K562 (cell line): Measurements from ENCODE around the gene CBY2. TPM values are rescaled to one million over a fixed set of nuclear protein-coding genes. Genes with fewer than 3 reads are reported as not detected.

ENCODE experiments used
- ATAC-seq: fragments of 200-7000 bp; cut with Tn5 transposase; 3 replicates; pipeline ENCODE4 v1.9.1; 2020; ENCODE audit warnings: moderate library complexity
- BruUV-seq: library from RNA; stranded (reverse); fragments of 400-500 nt; replicated peaks from 2 replicates; lab custom pipeline; 2021; lab: Mats Ljungman, UMichigan
- CTCF ChIA-PET: fragments of 300-600 bp; formaldehyde crosslinking; extraction: SDS; loops from one replicate; lab custom pipeline; 2021; ENCODE audit warnings: low intra/inter-chr PET ratio; lab: Yijun Ruan, JAX
- POLR2A ChIA-PET: fragments of 300-600, 350-650 bp; sonication (Branson Sonifier 250); formaldehyde crosslinking; extraction: SDS; loops from one replicate; lab custom pipeline; 2021; ENCODE audit warnings: antibody characterized with exemption, inconsistent platforms; lab: Yijun Ruan, JAX
- DNase-seq, 4 experiments: peaks; one replicate each; pipeline versions ENCODE4 v3.0.0 to v3.0.0-alpha.2; 2011 to 2018; ENCODE audit warnings: low spot score in 3 of 4, mixed read lengths in 3 of 4; ENCODE audit errors: extremely low read depth in 1 of 4
- FAIRE-seq: peaks from 2 replicates; lab custom pipeline; 2011; peaks lifted over from hg19 to GRCh38; lab: Jason Lieb, UNC
- H2AFZ ChIP-seq: 2 replicates; pipeline ENCODE4 v1.6.0; 2011; ENCODE audit warnings: low read depth, low read length, control low read depth, inconsistent platforms
- H3K27ac ChIP-seq: fragments of 200-600 bp; 3 replicates; pipeline ENCODE4 v1.8.0; 2011; ENCODE audit warnings: low read depth, mild to moderate bottlenecking, control low read depth, inconsistent platforms, low read length, moderate library complexity, mixed read lengths; ENCODE audit errors: extremely low read depth
- H3K27me3 ChIP-seq, 2 experiments: fragments of 300-600 bp in 1 of 2; 2 replicates in 1 of 2; 3 replicates in 1 of 2; pipeline versions ENCODE4 v1.6.0 to v1.8.0; 2011; ENCODE audit warnings: inconsistent platforms in 2 of 2, low read length in 2 of 2, mild to moderate bottlenecking in 1 of 2, mixed read lengths in 1 of 2, moderate library complexity in 1 of 2; ENCODE audit not compliant: control insufficient read depth in 2 of 2, insufficient read depth in 2 of 2
- H3K36me3 ChIP-seq: fragments of 300-600 bp; 3 replicates; pipeline ENCODE4 v1.8.0; 2011; ENCODE audit warnings: mild to moderate bottlenecking, low read length, inconsistent platforms; ENCODE audit not compliant: control insufficient read depth, insufficient read depth
- H3K4me1 ChIP-seq, 2 experiments: fragments of 200-600 bp in 1 of 2; replicated peaks in 1 of 2; 2 replicates in 1 of 2; 3 replicates in 1 of 2; pipeline versions ENCODE4 v1.5.1 to v1.8.0; 2011; ENCODE audit warnings: inconsistent platforms in 2 of 2, low read length in 2 of 2, mild to moderate bottlenecking in 1 of 2, mixed read lengths in 1 of 2, moderate library complexity in 1 of 2; ENCODE audit not compliant: control insufficient read depth in 2 of 2, insufficient read depth in 2 of 2
- H3K4me2 ChIP-seq: 2 replicates; pipeline ENCODE4 v1.6.1; 2011; ENCODE audit warnings: low read length, control low read depth, inconsistent platforms, mixed read lengths; ENCODE audit not compliant: insufficient read depth
- H3K4me3 ChIP-seq: fragments of 200-600 bp; sonication (generic), shearing (Covaris generic); 2 replicates; pipeline ENCODE4 v1.5.1; 2016; ENCODE audit warnings: control low read depth, inconsistent platforms
- H3K79me2 ChIP-seq: fragments of 200-600 bp; 3 replicates; pipeline ENCODE4 v1.8.0; 2011; ENCODE audit warnings: low read length, inconsistent platforms; ENCODE audit not compliant: control insufficient read depth, insufficient read depth
- H3K9ac ChIP-seq, 2 experiments: 2 replicates each; pipeline versions ENCODE4 v1.6.0 to v1.6.1; 2011; ENCODE audit warnings: low read depth in 2 of 2, low read length in 2 of 2, control low read depth in 1 of 2, inconsistent platforms in 1 of 2, mild to moderate bottlenecking in 1 of 2, mixed read lengths in 1 of 2; ENCODE audit not compliant: insufficient read depth in 1 of 2
- H3K9me1 ChIP-seq: one replicate; pipeline ENCODE4 v1.6.0; 2011; ENCODE audit warnings: inconsistent platforms, mild to moderate bottlenecking, low read length, moderate library complexity; ENCODE audit not compliant: control insufficient read depth, insufficient read depth
- H3K9me3 ChIP-seq: replicated peaks from 2 replicates; pipeline ENCODE4 v1.5.1; 2011; ENCODE audit warnings: low read depth, low read length, inconsistent platforms; ENCODE audit not compliant: control insufficient read depth, insufficient read depth
- H4K20me1 ChIP-seq: replicated peaks from 2 replicates; pipeline ENCODE4 v1.6.1; 2011; ENCODE audit warnings: low read length, inconsistent platforms, mixed read lengths; ENCODE audit not compliant: control insufficient read depth, insufficient read depth
- BHLHE40 ChIP-seq: IDR thresholded peaks from 2 replicates; pipeline ENCODE4 v1.6.1; 2011; ENCODE audit warnings: low read length, improper control_type of control experiment
- CBFB ChIP-seq: sonication (generic); formaldehyde crosslinking; IDR thresholded peaks from 2 replicates; pipeline ENCODE4 v1.4.0; 2020; ENCODE audit warnings: mild to moderate bottlenecking, missing genetic modification reagents
- COPS2 ChIP-seq: fragments of 450-650 bp; conservative IDR thresholded peaks from 2 replicates; pipeline ENCODE4 v1.6.1; 2016; ENCODE audit warnings: mild to moderate bottlenecking, moderate library complexity
- CXXC5 ChIP-seq: fragments of 250-450 bp; sonication (Bioruptor Pico); IDR thresholded peaks from 2 replicates; pipeline ENCODE4 v1.8.0; 2022; ENCODE audit warnings: inconsistent platforms, mild to moderate bottlenecking, moderate library complexity
- GABPB1 ChIP-seq: sonication (generic); formaldehyde crosslinking; IDR thresholded peaks from 2 replicates; pipeline ENCODE4 v1.8.0; 2022; ENCODE audit warnings: mild to moderate bottlenecking, missing genetic modification reagents
- NR2C1 ChIP-seq, 2 experiments: fragments of 450-650 bp; IDR thresholded peaks; 2 replicates each; pipeline ENCODE4 v1.6.1; 2017; ENCODE audit warnings: mild to moderate bottlenecking in 2 of 2, antibody characterized with exemption in 1 of 2, inconsistent platforms in 1 of 2, missing compliant biosample characterization in 1 of 2, missing genetic modification characterization in 1 of 2
- RAD21 ChIP-seq, 2 experiments: fragments of 250-450 bp in 1 of 2; fragments of 450-650 bp in 1 of 2; sonication (Bioruptor Pico) in 1 of 2; formaldehyde crosslinking in 1 of 2; IDR thresholded peaks in 1 of 2; conservative IDR thresholded peaks in 1 of 2; 2 replicates each; pipeline versions ENCODE4 v1.4.0 to v1.8.0; 2020 to 2022; ENCODE audit warnings: mild to moderate bottlenecking in 2 of 2, moderate library complexity in 1 of 2
- RBFOX2 ChIP-seq: fragments of 200-400 bp; formaldehyde crosslinking; IDR thresholded peaks from 2 replicates; pipeline ENCODE4 v1.6.1; 2017; ENCODE audit warnings: low read depth, mild to moderate bottlenecking, low read length, moderate library complexity
- SLC30A9 ChIP-seq: fragments of 250-450 bp; sonication (Bioruptor Pico); IDR thresholded peaks from 2 replicates; pipeline ENCODE4 v1.8.0; 2022; ENCODE audit warnings: mild to moderate bottlenecking, moderate library complexity
- TAF1 ChIP-seq: IDR thresholded peaks from 2 replicates; pipeline ENCODE4 v1.6.1; 2011; ENCODE audit warnings: mild to moderate bottlenecking, low read length, moderate library complexity; ENCODE audit not compliant: insufficient read depth, control insufficient read depth, severe bottlenecking; ENCODE audit errors: extremely low read depth
- TBP ChIP-seq: optimal IDR thresholded peaks from 2 replicates; pipeline ENCODE3; 2011; ENCODE audit warnings: low read depth, low read length, improper control_type of control experiment
- ZNF561 ChIP-seq: fragments of 450-650 bp; formaldehyde crosslinking; conservative IDR thresholded peaks from 2 replicates; pipeline ENCODE4 v1.4.0; 2020; ENCODE audit warnings: mild to moderate bottlenecking, moderate library complexity
- WGBS: fragments of 100-300 bp; shearing (Covaris generic); methylation state at CpG from one replicate; pipeline ENCODE4 v1.1.6; 2016; ENCODE audit warnings: low coverage, mixed read lengths; ENCODE audit not compliant: insufficient coverage; ENCODE audit errors: missing lambda C conversion rate; 5-methylcytosine and 5-hydroxymethylcytosine counted together
- in situ Hi-C: fragments of 300-500 bp; cut with MboI; formaldehyde crosslinking; loops from 4 replicates; pipeline ENCODE4 v1.15.0; 2018; ENCODE audit warnings: inconsistent platforms, mixed read lengths
- intact Hi-C: fragments of 100-400 bp; cut with micrococcal nuclease; formaldehyde crosslinking; loops from 2 replicates; pipeline ENCODE4 v1.14.2; 2022
- polyA plus RNA-seq, 8 experiments: library from polyadenylated mRNA; depleted of rRNA in 4 of 8; stranded (reverse) in 5 of 8; unstranded in 3 of 8; fragments of >200 nt; fragmentation: Nextera tagmentation in 2 of 8; fragmentation: Illumina TruSeq in 1 of 8; extraction: Ambion mirVana in 2 of 8; extraction: Trizol in 1 of 8; gene quantifications; 2 replicates each; pipeline versions ENCODE4 v1.2.1 to v1.2.3, GENCODE V29; 2011 to 2014; ENCODE audit warnings: inconsistent platforms in 1 of 8, missing spikeins in 1 of 8
- total RNA-seq, 7 experiments: library from RNA; depleted of rRNA in 6 of 7; stranded (reverse); fragments of >200 nt in 6 of 7; fragmentation: Illumina TruSeq in 2 of 7; extraction: Trizol in 2 of 7; gene quantifications; 2 replicates each; pipeline versions ENCODE4 v1.2.1 to v1.2.3, GENCODE V29; 2011 to 2021; ENCODE audit warnings: low replicate concordance in 1 of 7
- TF ChIP-seq, protein P1 (sequence below): fragments of 250-450 bp; sonication (Bioruptor Pico); IDR thresholded peaks from 2 replicates; pipeline ENCODE4 v1.4.0; 2020; ENCODE audit warnings: mild to moderate bottlenecking, moderate library complexity, borderline replicate concordance
- TF ChIP-seq, protein P2 (sequence below): fragments of 250-450 bp; sonication (Bioruptor Pico); IDR thresholded peaks from 2 replicates; pipeline ENCODE4 v1.5.0; 2020; ENCODE audit warnings: mild to moderate bottlenecking, borderline replicate concordance

CBY2 gene
- total and polyA plus RNA-seq, 9 of the 15 experiments (the other 6 are each of a cell fraction or from before 2014, with no cell fraction given): 0.09 TPM; not detected in 8

DNA sequence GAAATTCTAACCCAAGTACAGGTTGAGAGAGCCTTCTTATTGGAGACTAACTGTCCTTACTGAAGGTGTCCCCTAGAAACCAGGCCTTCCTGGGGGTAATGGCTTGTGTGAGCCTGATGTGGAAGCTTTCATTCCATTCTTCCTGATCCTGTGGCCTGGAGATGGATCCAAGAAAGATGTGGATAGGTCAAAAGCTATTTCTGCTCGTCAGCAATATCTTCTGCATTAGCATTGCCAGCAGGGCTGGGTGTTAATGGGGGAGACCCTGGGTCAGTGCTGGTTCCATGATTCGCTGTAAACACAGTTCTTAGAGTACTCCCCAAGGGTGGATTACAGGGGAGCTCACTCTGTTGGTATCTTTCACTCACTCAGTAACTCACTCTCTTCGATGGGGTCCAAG, 42.9 kb downstream of the CBY2 start:
- 0% methylated on average over 3 of the region's 3 CpGs for WGBS
- no peaks in the 10 kb centered on the region for H3K4me1 ChIP-seq
- in situ Hi-C loops (no loop called here), intact Hi-C loops (no loop called here)
- POLR2A ChIA-PET: no interaction called here
- BruUV-seq: no TSS peak
- ATAC-seq (no peak), DNase-seq (no peak), FAIRE-seq (no peak)
- H3K9me1 ChIP-seq: no peaks in the 10 kb centered on the region
- H3K27ac ChIP-seq: no peak overlapping the region
- no peaks in the 10 kb centered on the region for H3K9me3 ChIP-seq
- CTCF ChIA-PET: no interaction called here
- peaks cover 0 to 15% of the 10 kb centered on the region in 2 experiments; a peak in 3 of 5 replicates for H3K27me3 ChIP-seq
- no peak overlapping the region for H3K4me2 ChIP-seq
- H4K20me1 ChIP-seq: no peaks in the 10 kb centered on the region; the same call in 1 of the 2 replicates
- TF ChIP-seq NR2C1 (IDR thresholded peaks at IDR 0.05) (no peak), NR2C1 (tag; IDR thresholded peaks at IDR 0.05) (no peak), RAD21 (CRISPR knock-in tag; conservative IDR thresholded peaks at IDR 0.05 in 1 of 2, IDR thresholded peaks at IDR 0.05 in 1 of 2) (no peak), ZNF561 (CRISPR knock-in tag) (no peak), BHLHE40 (no peak), GABPB1 (CRISPR knock-in tag) (no peak), CBFB (CRISPR knock-in tag) (no peak), RBFOX2 (no peak), COPS2 (no peak), CXXC5 (CRISPR knock-in tag) (no peak), TAF1 (no peak), TBP (no peak), SLC30A9 (CRISPR knock-in tag) (no peak)
- TF ChIP-seq, protein P1, sequence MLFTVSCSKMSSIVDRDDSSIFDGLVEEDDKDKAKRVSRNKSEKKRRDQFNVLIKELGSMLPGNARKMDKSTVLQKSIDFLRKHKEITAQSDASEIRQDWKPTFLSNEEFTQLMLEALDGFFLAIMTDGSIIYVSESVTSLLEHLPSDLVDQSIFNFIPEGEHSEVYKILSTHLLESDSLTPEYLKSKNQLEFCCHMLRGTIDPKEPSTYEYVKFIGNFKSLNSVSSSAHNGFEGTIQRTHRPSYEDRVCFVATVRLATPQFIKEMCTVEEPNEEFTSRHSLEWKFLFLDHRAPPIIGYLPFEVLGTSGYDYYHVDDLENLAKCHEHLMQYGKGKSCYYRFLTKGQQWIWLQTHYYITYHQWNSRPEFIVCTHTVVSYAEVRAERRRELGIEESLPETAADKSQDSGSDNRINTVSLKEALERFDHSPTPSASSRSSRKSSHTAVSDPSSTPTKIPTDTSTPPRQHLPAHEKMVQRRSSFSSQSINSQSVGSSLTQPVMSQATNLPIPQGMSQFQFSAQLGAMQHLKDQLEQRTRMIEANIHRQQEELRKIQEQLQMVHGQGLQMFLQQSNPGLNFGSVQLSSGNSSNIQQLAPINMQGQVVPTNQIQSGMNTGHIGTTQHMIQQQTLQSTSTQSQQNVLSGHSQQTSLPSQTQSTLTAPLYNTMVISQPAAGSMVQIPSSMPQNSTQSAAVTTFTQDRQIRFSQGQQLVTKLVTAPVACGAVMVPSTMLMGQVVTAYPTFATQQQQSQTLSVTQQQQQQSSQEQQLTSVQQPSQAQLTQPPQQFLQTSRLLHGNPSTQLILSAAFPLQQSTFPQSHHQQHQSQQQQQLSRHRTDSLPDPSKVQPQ (CRISPR knock-in tag): no peak
- TF ChIP-seq, protein P2, sequence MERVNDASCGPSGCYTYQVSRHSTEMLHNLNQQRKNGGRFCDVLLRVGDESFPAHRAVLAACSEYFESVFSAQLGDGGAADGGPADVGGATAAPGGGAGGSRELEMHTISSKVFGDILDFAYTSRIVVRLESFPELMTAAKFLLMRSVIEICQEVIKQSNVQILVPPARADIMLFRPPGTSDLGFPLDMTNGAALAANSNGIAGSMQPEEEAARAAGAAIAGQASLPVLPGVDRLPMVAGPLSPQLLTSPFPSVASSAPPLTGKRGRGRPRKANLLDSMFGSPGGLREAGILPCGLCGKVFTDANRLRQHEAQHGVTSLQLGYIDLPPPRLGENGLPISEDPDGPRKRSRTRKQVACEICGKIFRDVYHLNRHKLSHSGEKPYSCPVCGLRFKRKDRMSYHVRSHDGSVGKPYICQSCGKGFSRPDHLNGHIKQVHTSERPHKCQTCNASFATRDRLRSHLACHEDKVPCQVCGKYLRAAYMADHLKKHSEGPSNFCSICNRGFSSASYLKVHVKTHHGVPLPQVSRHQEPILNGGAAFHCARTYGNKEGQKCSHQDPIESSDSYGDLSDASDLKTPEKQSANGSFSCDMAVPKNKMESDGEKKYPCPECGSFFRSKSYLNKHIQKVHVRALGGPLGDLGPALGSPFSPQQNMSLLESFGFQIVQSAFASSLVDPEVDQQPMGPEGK (CRISPR knock-in tag): no peak
- H3K4me3 ChIP-seq: no peak overlapping the region
- H2AFZ ChIP-seq: no peak overlapping the region
- no peak overlapping the region for H3K9ac ChIP-seq
- H3K79me2 ChIP-seq: no peaks in the 10 kb centered on the region
- H3K36me3 ChIP-seq: no peaks in the 10 kb centered on the region
